Effector CD4-positive, alpha-beta T cell (primary cell): ENCODE data around the gene GAS2.
"Not testable (repeated sequence)": the region's sequence is repeated elsewhere in the genome, so short reads cannot be mapped to it uniquely, and the experiment has no call there.

Experiments used
- DNase-seq: peaks from one replicate; pipeline ENCODE4 v3.0.0-alpha.2; 2020
- total RNA-seq: gene quantifications from one replicate; lab custom pipeline; 2026; lab: John Stamatoyannopoulos, UW

The GAS2 gene
- total RNA-seq, result 2.6 reads per million, percentile 8 among the genes with 10 or more reads in this experiment

DNA sequence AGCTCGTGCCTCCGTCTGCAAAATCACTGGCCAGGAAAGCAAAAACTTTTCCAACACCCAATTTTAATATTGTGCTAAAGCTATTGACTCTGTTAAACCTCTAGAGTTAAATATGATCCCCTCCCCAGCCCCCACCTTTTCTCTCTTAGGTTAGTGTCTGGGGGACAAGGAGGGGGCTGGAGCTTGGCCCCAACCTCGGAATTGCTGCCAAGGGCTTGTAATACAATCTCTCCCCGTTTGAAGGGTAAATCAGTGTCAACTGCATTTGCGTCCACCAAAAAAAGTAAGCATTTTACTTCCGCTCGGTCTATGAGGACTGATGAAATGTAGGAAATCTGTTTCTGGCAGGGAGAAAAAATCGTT is at the start of gene GAS2:
GAS2 (plus strand) TSS at position 287 of the 363 bp plus-strand sequence. CDS start 8,259 bp downstream, outside the sequence.
- DNase-seq, result no peak

GRCh38 chr11:22617868-22618267 is 48.5 kb upstream of the GAS2 start:
- DNase-seq, result no peak

- peak; percentile 54 for DNase-seq
These were observed 41.5 kb upstream of the GAS2 start for GRCh38 chr11:22624742-22625447.

DNA sequence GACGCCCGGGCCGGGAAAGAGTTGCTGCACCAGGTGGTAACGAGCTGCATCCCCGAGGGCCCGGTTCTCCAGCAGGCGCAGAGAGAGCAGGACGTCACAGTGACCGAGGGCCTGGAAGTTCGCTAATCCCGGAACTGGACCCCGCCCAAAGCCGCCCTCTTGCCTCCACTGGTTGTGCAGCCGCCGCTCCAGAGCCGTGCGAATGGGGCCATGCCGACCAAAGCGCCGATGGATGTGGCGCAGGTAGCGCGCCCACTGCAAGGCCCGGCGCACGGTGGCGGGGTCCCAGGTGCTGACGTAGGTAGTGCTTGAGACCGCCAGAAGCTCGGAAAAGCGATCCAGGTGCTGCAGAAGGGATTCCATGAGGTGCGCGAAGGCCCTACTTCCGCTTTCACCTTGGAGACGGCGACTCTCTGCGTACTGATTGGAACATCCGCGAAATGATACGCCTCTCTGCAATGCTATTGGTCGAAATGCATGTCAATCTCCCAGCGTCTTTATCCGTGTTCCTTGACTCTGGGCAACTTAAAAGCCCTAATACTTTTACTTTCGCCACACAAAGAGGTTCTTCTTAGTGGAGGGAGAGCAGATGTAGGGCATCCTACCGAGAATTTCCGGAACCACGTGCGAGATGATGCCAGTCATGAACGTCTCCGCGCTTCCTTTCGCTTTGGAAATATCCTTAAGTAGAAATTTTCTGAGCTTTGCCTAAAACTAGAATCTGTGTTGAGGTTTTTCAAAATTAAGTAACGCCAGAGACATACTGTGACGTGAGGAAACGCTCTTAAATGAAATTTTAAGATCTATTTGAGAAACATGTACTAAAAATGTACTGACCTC is 40.7 kb upstream of the GAS2 start, which contains the start of gene FANCF:
FANCF (minus strand) TSS at position 376 of the 840 bp plus-strand sequence; CDS start at position 363, 13 bp downstream.
- DNase-seq, result peak; percentile 96

DNA sequence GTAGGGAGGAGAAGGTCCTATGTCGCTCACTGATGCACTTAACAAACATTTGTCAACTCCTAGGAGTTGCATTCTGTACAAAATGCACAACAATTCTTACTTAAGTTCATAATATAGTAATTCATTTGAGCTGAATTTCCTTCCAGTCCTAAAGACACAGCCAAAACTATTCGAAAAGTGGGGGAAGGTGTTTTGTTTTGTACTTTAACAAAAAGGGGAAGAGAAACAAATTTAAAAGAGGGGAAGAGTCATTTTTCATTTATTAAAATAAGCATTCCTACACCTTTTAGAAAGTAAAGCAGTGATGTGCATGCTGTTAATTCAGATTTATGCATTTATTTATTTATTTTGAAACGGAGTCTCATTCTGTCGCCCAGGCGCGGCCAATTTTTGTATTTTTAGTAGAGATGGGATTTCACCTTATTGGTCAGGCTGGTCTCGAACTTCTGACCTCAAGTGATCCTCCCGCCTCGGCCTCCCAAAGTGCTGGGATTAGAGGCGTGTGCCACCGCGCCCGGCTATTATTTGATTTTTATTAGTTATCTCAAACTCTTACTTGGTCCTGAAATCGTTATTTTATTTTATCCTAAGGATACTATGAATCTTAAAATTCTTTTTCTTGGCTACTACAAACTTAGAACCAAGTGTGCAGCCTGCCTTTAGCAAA is 39.7 kb upstream of the GAS2 start:
- DNase-seq, result no peak

DNA sequence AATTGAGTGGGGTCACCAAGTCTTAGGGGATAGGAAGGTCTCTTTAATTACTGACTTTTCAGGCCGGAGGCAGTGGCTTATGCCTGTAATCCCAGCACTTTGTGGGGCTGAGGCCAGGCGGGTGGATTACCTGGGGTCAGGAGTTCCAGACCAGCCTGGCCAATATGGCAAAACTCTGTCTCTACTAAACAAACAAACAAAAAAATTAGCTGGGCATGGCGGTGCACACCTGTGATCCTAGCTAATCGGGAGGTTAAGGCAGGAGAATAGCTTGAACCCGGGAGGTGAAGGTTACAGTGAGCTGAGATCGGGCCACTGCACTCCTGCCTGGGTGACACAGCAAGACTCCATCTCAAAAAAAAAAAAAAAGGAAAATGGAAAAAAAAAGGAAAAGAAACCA is 39.0 kb upstream of the GAS2 start:
- DNase-seq, result no peak

DNA sequence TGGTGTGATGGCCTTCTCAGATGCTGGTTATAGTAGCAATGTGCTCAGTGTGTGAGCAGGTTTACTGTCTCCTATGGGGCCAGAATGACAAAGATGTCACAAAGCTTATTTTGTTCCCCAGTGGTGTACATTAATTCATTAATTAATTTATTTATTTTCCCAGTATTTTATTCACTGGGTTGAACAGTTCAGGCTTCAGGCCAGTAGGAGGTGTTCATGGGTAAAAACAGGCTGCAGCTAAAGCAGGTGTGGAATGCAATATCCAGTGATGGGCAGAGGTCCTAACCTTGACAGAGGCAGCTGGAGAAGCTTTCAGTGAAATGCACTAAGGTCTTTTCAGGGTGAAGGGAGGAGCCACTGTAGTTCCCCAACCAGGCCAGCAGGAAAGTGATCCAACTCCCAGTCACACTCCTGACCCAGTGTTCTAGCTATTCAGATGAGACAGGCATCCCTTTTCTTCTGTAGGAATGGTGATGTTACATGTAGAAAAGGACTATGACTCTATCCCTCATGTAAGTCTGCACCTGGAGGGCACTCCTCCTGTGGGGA is 33.0 kb upstream of the GAS2 start:
- no peak for DNase-seq

GRCh38 chr11:22634897-22635629 is 31.3 kb upstream of the GAS2 start:
- no peak for DNase-seq

- DNase-seq, result no peak
These were observed 30.7 kb upstream of the GAS2 start for GRCh38 chr11:22635689-22636088.

DNA sequence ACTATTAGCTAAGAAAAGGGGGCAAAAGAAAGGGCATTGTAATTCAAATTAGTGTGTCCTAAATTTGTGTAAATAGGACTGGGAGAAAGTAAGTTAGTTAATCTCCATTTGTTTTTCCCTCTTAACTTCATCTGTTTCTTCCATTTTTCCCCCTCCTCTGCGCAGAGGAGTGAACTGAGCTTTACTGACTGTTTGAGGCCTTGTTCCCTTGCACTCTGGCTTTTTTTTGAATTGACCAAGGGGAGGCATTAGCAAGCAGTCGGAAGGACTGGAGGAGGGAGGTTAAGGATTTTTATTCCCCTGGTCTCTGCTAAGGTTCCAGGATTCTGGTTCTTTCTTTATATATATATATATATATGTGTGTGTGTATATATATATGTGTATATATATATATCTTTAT is 25.5 kb upstream of the GAS2 start:
- no peak for DNase-seq

DNA sequence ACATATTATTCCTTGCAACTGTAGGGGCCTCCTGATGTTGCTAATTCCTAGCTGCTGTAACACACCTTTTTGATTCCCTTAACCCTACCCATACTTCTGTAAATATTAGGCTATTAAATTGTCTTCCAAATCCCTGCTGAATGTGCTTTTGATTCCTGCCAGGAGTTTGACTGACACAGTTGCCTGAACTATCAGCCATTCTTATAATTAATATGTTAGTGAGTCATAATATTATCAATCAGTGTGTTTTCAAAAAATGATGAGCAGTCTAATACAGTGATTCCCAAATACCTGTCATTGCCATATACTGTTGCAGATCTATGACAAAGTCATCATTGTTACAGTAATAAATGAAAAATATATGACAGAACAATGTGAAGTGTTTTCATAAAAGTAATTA is 24.9 kb upstream of the GAS2 start:
- no peak for DNase-seq

GRCh38 chr11:22652346-22652745 is 14.1 kb upstream of the GAS2 start:
- DNase-seq, result not testable (repeated sequence)

- no peak for DNase-seq
These were observed 10.3 kb upstream of the GAS2 start for GRCh38 chr11:22656130-22656529.

DNA sequence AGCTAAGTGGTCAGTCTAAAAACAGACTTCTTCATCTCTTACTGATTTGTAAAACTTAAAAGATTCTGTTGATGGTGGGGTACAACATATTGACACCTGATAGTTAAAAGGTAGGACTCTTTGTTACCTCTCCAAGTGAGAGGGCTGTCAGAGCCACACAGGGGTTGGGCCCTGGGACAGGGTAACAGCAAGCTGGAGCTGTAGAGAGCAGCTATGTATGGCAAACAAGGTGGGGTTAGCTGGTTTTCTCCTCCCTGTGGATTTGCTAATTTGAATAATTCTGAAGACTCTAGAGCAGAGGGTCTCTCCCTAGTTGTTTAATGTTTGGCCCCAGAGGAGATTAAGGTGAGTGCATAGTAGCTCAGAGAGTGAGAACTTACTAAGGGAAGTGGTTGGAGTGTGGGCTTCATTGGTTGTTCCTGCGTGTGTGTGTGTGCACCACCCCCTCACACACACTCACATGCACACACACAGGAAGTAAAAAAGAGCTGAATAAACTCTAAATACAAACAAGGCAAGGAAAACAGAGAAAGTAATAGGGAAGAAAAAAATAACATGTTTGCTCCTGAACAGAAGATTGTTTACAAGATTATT is 9.2 kb upstream of the GAS2 start:
- DNase-seq, result no peak

- DNase-seq, result no peak
These were observed 6.6 kb upstream of the GAS2 start for GRCh38 chr11:22659783-22660182.

GRCh38 chr11:22666688-22667439 is 453 bp downstream of the GAS2 start:
- DNase-seq, result no peak

GRCh38 chr11:22668005-22668796 is 1.8 kb downstream of the GAS2 start:
- DNase-seq, result no peak

DNA sequence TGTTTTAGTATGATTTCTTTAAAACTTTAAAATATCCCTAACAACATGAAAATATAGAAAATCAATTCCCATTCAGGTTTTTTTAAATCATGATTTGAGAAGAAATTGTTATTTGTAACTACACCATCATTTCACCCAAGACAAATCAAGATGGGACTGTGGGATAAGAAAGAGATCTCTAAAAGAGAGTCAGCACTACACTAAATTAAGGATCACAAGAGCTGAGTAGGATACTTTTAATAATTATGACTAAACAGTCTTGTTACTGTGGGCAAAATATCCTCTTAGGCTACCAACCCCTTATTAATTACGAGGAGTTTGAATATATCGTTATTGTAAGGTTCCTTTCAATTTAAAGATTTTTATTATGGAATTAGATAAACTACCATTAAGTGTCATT is 3.0 kb downstream of the GAS2 start:
- no peak for DNase-seq

GRCh38 chr11:22670830-22671229 is 4.4 kb downstream of the GAS2 start:
- no peak for DNase-seq

DNA sequence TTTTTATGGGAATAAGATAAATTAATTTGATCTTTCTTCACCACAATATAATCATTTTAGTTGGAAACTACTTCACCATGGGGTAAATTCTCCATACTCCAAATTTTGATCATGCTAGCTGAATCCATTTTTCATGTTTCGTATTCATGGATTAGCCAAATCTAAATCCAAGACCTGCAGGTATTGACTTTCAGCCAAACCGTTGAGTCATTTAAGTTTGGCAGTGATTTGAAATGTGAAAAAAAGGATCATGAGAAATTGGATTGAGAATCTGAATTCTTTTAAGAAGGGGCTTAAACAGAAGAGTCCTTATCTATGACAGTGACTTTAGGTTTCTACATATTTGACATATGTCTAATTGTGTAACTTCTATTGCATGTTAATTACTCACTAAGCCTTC is 5.3 kb downstream of the GAS2 start:
- DNase-seq, result no peak
